ENCODE results near the gene KIN.

The KIN gene

DNA sequence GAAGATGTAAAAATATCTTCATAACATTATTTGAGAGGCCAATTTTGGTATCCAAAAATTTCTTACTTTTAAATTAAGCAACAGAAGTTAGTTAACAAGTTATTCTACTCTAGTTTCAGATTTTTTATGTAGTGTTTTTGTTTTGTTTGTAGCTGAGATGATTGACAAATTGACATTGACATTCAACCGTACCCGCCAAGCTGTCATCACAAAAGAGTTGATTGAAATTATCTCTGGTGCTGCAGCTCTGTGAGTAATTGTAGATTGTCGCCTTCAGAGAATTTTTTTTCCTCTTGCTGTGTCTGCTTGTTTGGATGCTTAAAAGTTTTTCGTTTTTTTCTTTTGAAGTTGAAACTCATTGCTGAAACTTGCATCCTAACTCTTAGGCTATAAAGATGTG is 14.8 kb upstream of the KIN start:
- Histone ChIP-seq H3K27me3 (ENCODE audit: insufficient read depth, low read length, poor library complexity) (no peaks in the 10 kb centered on the region), H3K4me2 (ENCODE audit: insufficient read depth, low read length) (no peak overlapping the region)
- no peak for DNase-seq

DNA sequence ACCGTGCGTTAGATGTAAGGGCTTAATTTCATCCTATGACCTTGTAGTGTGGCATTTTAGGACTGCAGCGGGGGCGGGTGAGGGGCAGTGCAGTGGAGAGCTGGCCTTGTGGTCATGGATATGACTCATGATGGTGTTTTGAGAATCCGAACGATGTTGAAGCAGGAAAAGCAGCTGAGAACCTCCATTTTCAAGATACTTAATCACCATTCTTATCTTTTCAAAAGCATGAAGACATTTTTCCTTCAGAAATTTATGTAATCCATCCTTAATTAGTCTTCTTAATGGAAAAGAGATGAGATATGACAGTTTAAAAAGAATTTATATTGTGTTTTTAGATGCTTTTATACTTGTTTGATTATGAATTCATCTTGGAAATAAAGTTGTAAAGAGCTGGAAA is 9.8 kb upstream of the KIN start:
- DNase-seq (no peak), ATAC-seq (ENCODE audit: insufficient read depth, low read depth) (no peak)
- Histone ChIP-seq H3K36me3 (ENCODE audit: insufficient read depth, low read length) (peaks cover 69% of the 10 kb centered on the region), H3K4me3 (ENCODE audit: low read depth in 1 of 2, low read length in 2 of 2) (no peak overlapping the region), H2AFZ (ENCODE audit: low read depth, low read length) (no peak overlapping the region), H3K4me1 (ENCODE audit: insufficient read depth, low read length) (peaks cover 4% of the 10 kb centered on the region; the same call in 1 of the 2 replicates), H3K4me2 (ENCODE audit: insufficient read depth, low read length) (no peak overlapping the region), H3K79me2 (ENCODE audit: insufficient read depth, low read length) (peaks cover 48% of the 10 kb centered on the region), H3K27ac (ENCODE audit: low read length) (no peak overlapping the region), H3K27me3 (ENCODE audit: insufficient read depth, low read length, poor library complexity) (no peaks in the 10 kb centered on the region), H4K20me1 (ENCODE audit: insufficient read depth, low read length) (peaks cover 37% of the 10 kb centered on the region), H3K9me3 (ENCODE audit: insufficient read depth, low read length, severe bottlenecking) (no peaks in the 10 kb centered on the region), H3K9ac (ENCODE audit: low read depth, low read length) (no peak overlapping the region)
- TF ChIP-seq EZH2 (IDR thresholded peaks at IDR 0.05; ENCODE audit: borderline replicate concordance, low read depth, low read length, severe bottlenecking) = no peak
- TF ChIP-seq, protein P1, sequence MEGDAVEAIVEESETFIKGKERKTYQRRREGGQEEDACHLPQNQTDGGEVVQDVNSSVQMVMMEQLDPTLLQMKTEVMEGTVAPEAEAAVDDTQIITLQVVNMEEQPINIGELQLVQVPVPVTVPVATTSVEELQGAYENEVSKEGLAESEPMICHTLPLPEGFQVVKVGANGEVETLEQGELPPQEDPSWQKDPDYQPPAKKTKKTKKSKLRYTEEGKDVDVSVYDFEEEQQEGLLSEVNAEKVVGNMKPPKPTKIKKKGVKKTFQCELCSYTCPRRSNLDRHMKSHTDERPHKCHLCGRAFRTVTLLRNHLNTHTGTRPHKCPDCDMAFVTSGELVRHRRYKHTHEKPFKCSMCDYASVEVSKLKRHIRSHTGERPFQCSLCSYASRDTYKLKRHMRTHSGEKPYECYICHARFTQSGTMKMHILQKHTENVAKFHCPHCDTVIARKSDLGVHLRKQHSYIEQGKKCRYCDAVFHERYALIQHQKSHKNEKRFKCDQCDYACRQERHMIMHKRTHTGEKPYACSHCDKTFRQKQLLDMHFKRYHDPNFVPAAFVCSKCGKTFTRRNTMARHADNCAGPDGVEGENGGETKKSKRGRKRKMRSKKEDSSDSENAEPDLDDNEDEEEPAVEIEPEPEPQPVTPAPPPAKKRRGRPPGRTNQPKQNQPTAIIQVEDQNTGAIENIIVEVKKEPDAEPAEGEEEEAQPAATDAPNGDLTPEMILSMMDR (IDR thresholded peaks at IDR 0.05; ENCODE audit: borderline replicate concordance, extremely low read depth, low read length, poor library complexity, severe bottlenecking) = no peak

More for the DNA sequence above, 14.8 kb upstream of the KIN start:
- peaks cover 9% of the 10 kb centered on the region for H4K20me1 ChIP-seq (ENCODE audit: insufficient read depth, low read length)
- H3K36me3 ChIP-seq (ENCODE audit: insufficient read depth, low read length) = peaks cover 90% of the 10 kb centered on the region
- H3K27ac ChIP-seq (ENCODE audit: low read length) = no peak overlapping the region
- no peak overlapping the region for H3K4me3 ChIP-seq (ENCODE audit: low read depth in 1 of 2, low read length in 2 of 2)
- no peak overlapping the region for H2AFZ ChIP-seq (ENCODE audit: low read depth, low read length)
- H3K9me3 ChIP-seq (ENCODE audit: insufficient read depth, low read length, severe bottlenecking) = no peaks in the 10 kb centered on the region
- H3K79me2 ChIP-seq (ENCODE audit: insufficient read depth, low read length) = 0 out of 2 replicates have a peak, but pooled peaks cover 3% of the 10 kb centered on the region
- no peak for ATAC-seq (ENCODE audit: insufficient read depth, low read depth)
- H3K9ac ChIP-seq (ENCODE audit: low read depth, low read length) = no peak overlapping the region
- TF ChIP-seq, protein P1 (IDR thresholded peaks at IDR 0.05; ENCODE audit: borderline replicate concordance, extremely low read depth, low read length, poor library complexity, severe bottlenecking) = no peak
- no peak for TF ChIP-seq EZH2 (IDR thresholded peaks at IDR 0.05; ENCODE audit: borderline replicate concordance, low read depth, low read length, severe bottlenecking)
- H3K4me1 ChIP-seq (ENCODE audit: insufficient read depth, low read length) = no peaks in the 10 kb centered on the region

DNA sequence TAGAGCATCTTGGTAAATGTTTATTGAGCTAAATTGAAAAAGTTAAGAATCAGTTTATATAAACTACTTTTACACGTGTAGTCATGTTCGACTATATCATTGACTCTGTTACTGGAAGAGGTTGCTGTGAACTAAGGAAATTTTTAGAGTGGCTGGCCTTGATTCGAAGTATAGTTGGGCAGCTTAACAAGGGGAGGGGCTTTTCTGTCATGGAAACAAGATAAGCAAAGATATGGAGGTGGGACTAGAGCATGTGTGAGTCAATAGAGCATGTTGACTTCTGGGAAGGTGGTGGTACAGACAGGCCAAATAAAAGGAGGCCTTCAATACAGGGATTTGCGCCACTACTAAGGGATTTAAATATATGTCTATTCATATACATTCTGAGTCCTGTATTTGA is 7.8 kb upstream of the KIN start:
- no peak overlapping the region for H3K4me3 ChIP-seq (ENCODE audit: low read depth in 1 of 2, low read length in 2 of 2)
- no peaks in the 10 kb centered on the region for H3K27me3 ChIP-seq (ENCODE audit: insufficient read depth, low read length, poor library complexity)
- no peak overlapping the region for H3K27ac ChIP-seq (ENCODE audit: low read length)
- H3K79me2 ChIP-seq (ENCODE audit: insufficient read depth, low read length) = peaks cover 68% of the 10 kb centered on the region
- peaks cover 54% of the 10 kb centered on the region for H4K20me1 ChIP-seq (ENCODE audit: insufficient read depth, low read length)
- H3K4me2 ChIP-seq (ENCODE audit: insufficient read depth, low read length) = no peak overlapping the region
- no peak overlapping the region for H2AFZ ChIP-seq (ENCODE audit: low read depth, low read length)
- TF ChIP-seq, protein P1 (IDR thresholded peaks at IDR 0.05; ENCODE audit: borderline replicate concordance, extremely low read depth, low read length, poor library complexity, severe bottlenecking) = no peak
- no peak for TF ChIP-seq EZH2 (IDR thresholded peaks at IDR 0.05; ENCODE audit: borderline replicate concordance, low read depth, low read length, severe bottlenecking)
- peaks cover 12% of the 10 kb centered on the region; the same call in 1 of the 2 replicates for H3K4me1 ChIP-seq (ENCODE audit: insufficient read depth, low read length)
- H3K9me3 ChIP-seq (ENCODE audit: insufficient read depth, low read length, severe bottlenecking) = no peaks in the 10 kb centered on the region
- H3K9ac ChIP-seq (ENCODE audit: low read depth, low read length) = no peak overlapping the region
- DNase-seq (no peak), ATAC-seq (ENCODE audit: insufficient read depth, low read depth) (no peak; the same call in 2 of the 3 replicates)
- H3K36me3 ChIP-seq (ENCODE audit: insufficient read depth, low read length) = peaks cover 59% of the 10 kb centered on the region

All from DND-41 (cell line).